Measurements from ENCODE around the gene FGFR2. TPM values are rescaled to one million over a fixed set of nuclear protein-coding genes. Genes with fewer than 3 reads are reported as not detected.

Gene FGFR2
- total RNA-seq, 2 donors from 2014 or later, result 49.7 to 78.5 TPM

GRCh38 chr10:121574519-121575166 is 23.6 kb downstream of the FGFR2 start:
- H3K9me3 ChIP-seq, result no peaks in the 10 kb centered on the region
- WGBS, result 31% methylated on average over 14 of the region's 14 CpGs
- no peak for TF ChIP-seq POLR2A (IDR thresholded peaks at IDR 0.05)
- TF ChIP-seq POLR2AphosphoS5 (IDR thresholded peaks at IDR 0.05), result peak; percentile 75
- intact Hi-C loops (cut with DNase I), result no loop called here
- peaks cover 10% of the 10 kb centered on the region for H3K4me1 ChIP-seq (replicated peaks)
- peak overlapping the region; percentile 46 to 64 for H3K27ac ChIP-seq
- peak; percentile 55 for DNase-seq (ENCODE audit: low spot score)
- H3K27me3 ChIP-seq (replicated peaks; ENCODE audit: insufficient read depth), result peaks cover 6% of the 10 kb centered on the region
- H3K36me3 ChIP-seq, result no peaks in the 10 kb centered on the region
- no peak overlapping the region for H3K4me3 ChIP-seq

- Histone ChIP-seq H3K27ac (peak overlapping the region; percentile 25 to 64), H3K27me3 (replicated peaks; ENCODE audit: insufficient read depth) (peaks cover 6% of the 10 kb centered on the region), H3K9me3 (no peaks in the 10 kb centered on the region), H3K4me1 (replicated peaks) (peaks cover 10% of the 10 kb centered on the region), H3K36me3 (no peaks in the 10 kb centered on the region), H3K4me3 (no peak overlapping the region)
- DNase-seq (ENCODE audit: low spot score), result no peak
- 30% methylated on average over 8 of the region's 8 CpGs for WGBS
- TF ChIP-seq CTCF (IDR thresholded peaks at IDR 0.05) (no peak), POLR2A (IDR thresholded peaks at IDR 0.05) (no peak)
- intact Hi-C loops (cut with DNase I), result no loop called here
Measured at GRCh38 chr10:121573538-121573941, 24.7 kb downstream of the FGFR2 start.

- Histone ChIP-seq H3K27me3 (replicated peaks; ENCODE audit: insufficient read depth) (peaks cover 6% of the 10 kb centered on the region), H3K9me3 (no peaks in the 10 kb centered on the region), H3K27ac (peak overlapping the region; percentile 25 to 64), H3K4me1 (replicated peaks) (peaks cover 10% of the 10 kb centered on the region), H3K36me3 (no peaks in the 10 kb centered on the region), H3K4me3 (no peak overlapping the region)
- TF ChIP-seq POLR2AphosphoS5 (IDR thresholded peaks at IDR 0.05) (peak; percentile 92), POLR2A (IDR thresholded peaks at IDR 0.05) (no peak), CTCF (IDR thresholded peaks at IDR 0.05) (no peak)
- WGBS, result 11% methylated on average over 14 of the region's 14 CpGs
- DNase-seq (ENCODE audit: low spot score), result peak; percentile 84
- intact Hi-C loops (cut with DNase I), result no loop called here
Measured at GRCh38 chr10:121572859-121573537, 25.2 kb downstream of the FGFR2 start.

- Histone ChIP-seq H3K4me1 (replicated peaks) (peaks cover 10% of the 10 kb centered on the region), H3K36me3 (no peaks in the 10 kb centered on the region), H3K27me3 (replicated peaks; ENCODE audit: insufficient read depth) (peaks cover 6% of the 10 kb centered on the region), H3K9me3 (no peaks in the 10 kb centered on the region), H3K27ac (no peak overlapping the region), H3K4me3 (no peak overlapping the region)
- 77% methylated on average over 5 of the region's 5 CpGs for WGBS
- intact Hi-C loops (cut with DNase I), result no loop called here
- TF ChIP-seq CTCF (IDR thresholded peaks at IDR 0.05), result no peak
- no peak for TF ChIP-seq POLR2AphosphoS5 (IDR thresholded peaks at IDR 0.05)
- no peak for DNase-seq (ENCODE audit: low spot score)
Measured at GRCh38 chr10:121570315-121570714, 27.9 kb downstream of the FGFR2 start.

GRCh38 chr10:121568275-121568674 is 30.0 kb downstream of the FGFR2 start:
- DNase-seq (ENCODE audit: low spot score), result no peak
- WGBS, result 84% methylated on average over 2 of the region's 2 CpGs
- peaks cover 6% of the 10 kb centered on the region for H3K4me1 ChIP-seq (replicated peaks)

More at GRCh38 chr10:121568275-121568674, 30.0 kb downstream of the FGFR2 start:
- intact Hi-C loops (cut with DNase I), result no loop called here
- H3K4me3 ChIP-seq, result no peak overlapping the region
- no peaks in the 10 kb centered on the region for H3K9me3 ChIP-seq
- H3K36me3 ChIP-seq, result no peaks in the 10 kb centered on the region
- no peak overlapping the region for H3K27ac ChIP-seq
- TF ChIP-seq CTCF (IDR thresholded peaks at IDR 0.05), result no peak
- TF ChIP-seq POLR2AphosphoS5 (IDR thresholded peaks at IDR 0.05), result no peak
- peaks cover 6% of the 10 kb centered on the region for H3K27me3 ChIP-seq (replicated peaks; ENCODE audit: insufficient read depth)
